ENCODE measurements around the gene SLC24A5. TPM values are rescaled to one million over a fixed set of nuclear protein-coding genes. Genes with fewer than 3 reads are reported as not detected.

SLC24A5 gene
- total and polyA plus RNA-seq, 10 donors: 0.06 TPM; not detected in 9

- TF ChIP-seq, protein P1, sequence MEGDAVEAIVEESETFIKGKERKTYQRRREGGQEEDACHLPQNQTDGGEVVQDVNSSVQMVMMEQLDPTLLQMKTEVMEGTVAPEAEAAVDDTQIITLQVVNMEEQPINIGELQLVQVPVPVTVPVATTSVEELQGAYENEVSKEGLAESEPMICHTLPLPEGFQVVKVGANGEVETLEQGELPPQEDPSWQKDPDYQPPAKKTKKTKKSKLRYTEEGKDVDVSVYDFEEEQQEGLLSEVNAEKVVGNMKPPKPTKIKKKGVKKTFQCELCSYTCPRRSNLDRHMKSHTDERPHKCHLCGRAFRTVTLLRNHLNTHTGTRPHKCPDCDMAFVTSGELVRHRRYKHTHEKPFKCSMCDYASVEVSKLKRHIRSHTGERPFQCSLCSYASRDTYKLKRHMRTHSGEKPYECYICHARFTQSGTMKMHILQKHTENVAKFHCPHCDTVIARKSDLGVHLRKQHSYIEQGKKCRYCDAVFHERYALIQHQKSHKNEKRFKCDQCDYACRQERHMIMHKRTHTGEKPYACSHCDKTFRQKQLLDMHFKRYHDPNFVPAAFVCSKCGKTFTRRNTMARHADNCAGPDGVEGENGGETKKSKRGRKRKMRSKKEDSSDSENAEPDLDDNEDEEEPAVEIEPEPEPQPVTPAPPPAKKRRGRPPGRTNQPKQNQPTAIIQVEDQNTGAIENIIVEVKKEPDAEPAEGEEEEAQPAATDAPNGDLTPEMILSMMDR (IDR thresholded peaks at IDR 0.05 in 8 of 11, conservative IDR thresholded peaks at IDR 0.05 in 3 of 11): no peak
- DNase-seq: no peak
- peaks cover 0 to 7% (median 0%) of the 10 kb centered on the region in 8 donors for H3K9me3 ChIP-seq
- intact Hi-C loops (cut with DNase I; ENCODE audit: low total_unique reads): no loop called here
- H3K27ac ChIP-seq: no peak overlapping the region
- peaks cover 0 to 20% (median 11%) of the 10 kb centered on the region in 7 donors for H3K27me3 ChIP-seq (replicated peaks in 1 of 7)
- peaks cover 0 to 25% (median 13%) of the 10 kb centered on the region in 6 donors for H3K4me1 ChIP-seq
- no peak overlapping the region for H3K4me3 ChIP-seq
- WGBS, 5 donors: 93 to 99% (median 96%) methylated on average over 3 of the region's 3 CpGs
- H3K36me3 ChIP-seq: no peaks in the 10 kb centered on the region
These were observed 54.3 kb downstream of the SLC24A5 start for GRCh38 chr15:48175126-48175525.

DNA sequence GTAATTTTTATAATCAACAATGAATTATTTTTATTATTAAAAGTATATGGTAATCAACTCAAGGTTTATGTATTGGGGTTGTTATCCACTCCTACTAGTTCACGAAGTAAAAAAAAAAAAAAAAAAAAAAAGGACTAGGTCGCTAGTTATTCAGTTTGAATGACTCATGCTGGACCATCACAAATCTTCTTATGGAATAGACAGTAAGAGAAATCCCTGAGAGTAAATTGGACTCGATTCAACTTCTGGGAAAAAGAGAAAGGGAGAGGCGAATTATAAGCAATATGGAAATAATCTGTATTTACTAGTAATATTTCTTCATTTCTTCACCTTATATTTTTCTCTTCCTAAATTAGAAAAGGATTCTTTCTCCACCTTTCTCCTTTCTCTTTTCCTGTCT, 55.3 kb downstream of the SLC24A5 start:
- Histone ChIP-seq H3K4me1 (peaks cover 0 to 25% (median 13%) of the 10 kb centered on the region in 6 donors), H3K9me3 (peaks cover 0 to 7% (median 0%) of the 10 kb centered on the region in 8 donors), H3K4me3 (no peak overlapping the region), H3K27ac (no peak overlapping the region), H3K36me3 (no peaks in the 10 kb centered on the region), H3K27me3 (replicated peaks in 1 of 7) (peaks cover 0 to 20% (median 11%) of the 10 kb centered on the region in 7 donors)
- TF ChIP-seq, protein P1 (IDR thresholded peaks at IDR 0.05 in 8 of 11, conservative IDR thresholded peaks at IDR 0.05 in 3 of 11): no peak
- TF ChIP-seq POLR2AphosphoS5 (IDR thresholded peaks at IDR 0.05): no peak
- no peak for TF ChIP-seq POLR2A (IDR thresholded peaks at IDR 0.05)
- no peak for DNase-seq
- WGBS, 5 donors: 87 to 93% (median 92%) methylated on average over 4 of the region's 4 CpGs
- intact Hi-C loops (cut with DNase I; ENCODE audit: low total_unique reads): loop anchor here (2.0 kb wide), 1 partner anchor 19 kb away; no protein-coding TSS in a partner anchor

- peaks cover 0 to 20% (median 11%) of the 10 kb centered on the region in 7 donors for H3K27me3 ChIP-seq (replicated peaks in 1 of 7)
- TF ChIP-seq, protein P1 (IDR thresholded peaks at IDR 0.05 in 8 of 11, conservative IDR thresholded peaks at IDR 0.05 in 3 of 11): no peak
- no peak for TF ChIP-seq POLR2A (IDR thresholded peaks at IDR 0.05)
- TF ChIP-seq POLR2AphosphoS5 (IDR thresholded peaks at IDR 0.05): no peak
- peak overlapping the region in 5 of 8 donors; percentile 76 to 90 (median 82) for H3K27ac ChIP-seq
- H3K4me1 ChIP-seq: peaks cover 0 to 25% (median 13%) of the 10 kb centered on the region in 6 donors
- intact Hi-C loops (cut with DNase I; ENCODE audit: low total_unique reads): loop anchor here (2.0 kb wide), 1 partner anchor 20 kb away; no protein-coding TSS in a partner anchor
- no peak for DNase-seq
- peak overlapping the region in 5 of 8 donors; percentile 54 to 82 (median 65) for H3K4me3 ChIP-seq
- H3K9me3 ChIP-seq: peaks cover 0 to 7% (median 0%) of the 10 kb centered on the region in 8 donors
- WGBS, 5 donors: 66 to 82% (median 73%) methylated on average over 2 of the region's 2 CpGs
- no peaks in the 10 kb centered on the region for H3K36me3 ChIP-seq
These were observed 56.2 kb downstream of the SLC24A5 start for GRCh38 chr15:48176957-48177356.

GRCh38 chr15:48177383-48177765, 56.6 kb downstream of the SLC24A5 start:
- Histone ChIP-seq H3K4me1 (peaks cover 0 to 25% (median 13%) of the 10 kb centered on the region in 6 donors), H3K27ac (peak overlapping the region; percentile 71 to 90 (median 82)), H3K27me3 (replicated peaks in 1 of 7) (peaks cover 0 to 25% (median 11%) of the 10 kb centered on the region in 7 donors), H3K4me3 (peak overlapping the region; percentile 54 to 82 (median 64)), H3K9me3 (peaks cover 0 to 3% (median 0%) of the 10 kb centered on the region in 8 donors), H3K36me3 (no peaks in the 10 kb centered on the region)
- 1% methylated on average over 10 of the region's 10 CpGs for WGBS, 5 donors
- no peak for DNase-seq
- intact Hi-C loops (cut with DNase I; ENCODE audit: low total_unique reads): loop anchor here (2.0 kb wide), 1 partner anchor 21 kb away; no protein-coding TSS in a partner anchor
- TF ChIP-seq POLR2AphosphoS5 (IDR thresholded peaks at IDR 0.05) (no peak), POLR2A (IDR thresholded peaks at IDR 0.05) (no peak)
- TF ChIP-seq, protein P1 (IDR thresholded peaks at IDR 0.05 in 8 of 11, conservative IDR thresholded peaks at IDR 0.05 in 3 of 11): no peak
